Measurements from ENCODE around the gene GLI2.

The GLI2 gene

DNA sequence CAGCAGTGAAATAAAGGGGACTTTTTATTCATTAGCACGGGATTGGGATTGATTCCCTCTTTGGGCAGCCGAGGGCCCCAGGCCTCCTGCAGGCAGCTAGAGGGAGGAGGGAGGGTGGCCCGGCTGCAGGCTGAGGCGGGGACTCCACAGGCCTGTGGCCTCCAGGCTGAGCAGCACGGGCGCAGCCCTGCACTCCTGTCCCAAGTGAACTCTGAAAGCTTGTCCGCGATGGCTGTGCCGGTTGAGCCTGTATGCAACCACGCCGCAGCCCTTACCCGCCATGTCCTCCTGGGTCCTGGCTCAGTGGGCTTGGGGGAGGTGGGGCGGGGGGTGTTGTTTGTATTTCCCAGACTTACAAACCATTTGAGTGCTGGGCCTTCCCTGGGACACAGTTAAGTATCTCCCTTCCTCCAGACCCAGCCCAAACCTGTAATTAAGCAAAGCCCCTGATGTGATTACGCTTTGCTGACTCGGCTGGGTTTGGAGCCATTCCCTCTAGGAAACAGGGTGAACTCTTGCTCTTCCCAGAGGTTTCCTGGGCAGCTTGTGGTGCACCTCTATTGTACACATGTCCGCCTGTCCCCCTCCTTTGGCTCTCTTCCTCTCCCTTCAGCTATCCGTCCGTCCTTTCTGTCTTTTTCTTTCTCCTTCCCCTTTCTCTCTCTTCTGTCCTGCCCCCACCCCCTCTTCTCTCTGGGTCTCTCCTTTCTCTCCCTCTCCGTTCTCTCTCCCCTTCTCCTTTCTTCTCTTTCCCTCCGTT lies 5.3 kb downstream of the GLI2 start:
- TF ChIP-seq, protein P1, sequence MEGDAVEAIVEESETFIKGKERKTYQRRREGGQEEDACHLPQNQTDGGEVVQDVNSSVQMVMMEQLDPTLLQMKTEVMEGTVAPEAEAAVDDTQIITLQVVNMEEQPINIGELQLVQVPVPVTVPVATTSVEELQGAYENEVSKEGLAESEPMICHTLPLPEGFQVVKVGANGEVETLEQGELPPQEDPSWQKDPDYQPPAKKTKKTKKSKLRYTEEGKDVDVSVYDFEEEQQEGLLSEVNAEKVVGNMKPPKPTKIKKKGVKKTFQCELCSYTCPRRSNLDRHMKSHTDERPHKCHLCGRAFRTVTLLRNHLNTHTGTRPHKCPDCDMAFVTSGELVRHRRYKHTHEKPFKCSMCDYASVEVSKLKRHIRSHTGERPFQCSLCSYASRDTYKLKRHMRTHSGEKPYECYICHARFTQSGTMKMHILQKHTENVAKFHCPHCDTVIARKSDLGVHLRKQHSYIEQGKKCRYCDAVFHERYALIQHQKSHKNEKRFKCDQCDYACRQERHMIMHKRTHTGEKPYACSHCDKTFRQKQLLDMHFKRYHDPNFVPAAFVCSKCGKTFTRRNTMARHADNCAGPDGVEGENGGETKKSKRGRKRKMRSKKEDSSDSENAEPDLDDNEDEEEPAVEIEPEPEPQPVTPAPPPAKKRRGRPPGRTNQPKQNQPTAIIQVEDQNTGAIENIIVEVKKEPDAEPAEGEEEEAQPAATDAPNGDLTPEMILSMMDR (IDR thresholded peaks at IDR 0.05), result no peak
- H3K27me3 ChIP-seq, result peaks cover 100% of the 10 kb centered on the region
- no peaks in the 10 kb centered on the region for H3K4me1 ChIP-seq (ENCODE audit: control insufficient read depth in 1 of 2, insufficient read depth in 1 of 2, low read depth in 1 of 2, low read length in 1 of 2)
- H3K4me3 ChIP-seq (ENCODE audit: low read depth in 1 of 2, low read length in 1 of 2), result no peak overlapping the region
- H3K9me3 ChIP-seq, result no peaks in the 10 kb centered on the region
- no peaks in the 10 kb centered on the region for H3K36me3 ChIP-seq
- no peak overlapping the region for H3K27ac ChIP-seq

DNA sequence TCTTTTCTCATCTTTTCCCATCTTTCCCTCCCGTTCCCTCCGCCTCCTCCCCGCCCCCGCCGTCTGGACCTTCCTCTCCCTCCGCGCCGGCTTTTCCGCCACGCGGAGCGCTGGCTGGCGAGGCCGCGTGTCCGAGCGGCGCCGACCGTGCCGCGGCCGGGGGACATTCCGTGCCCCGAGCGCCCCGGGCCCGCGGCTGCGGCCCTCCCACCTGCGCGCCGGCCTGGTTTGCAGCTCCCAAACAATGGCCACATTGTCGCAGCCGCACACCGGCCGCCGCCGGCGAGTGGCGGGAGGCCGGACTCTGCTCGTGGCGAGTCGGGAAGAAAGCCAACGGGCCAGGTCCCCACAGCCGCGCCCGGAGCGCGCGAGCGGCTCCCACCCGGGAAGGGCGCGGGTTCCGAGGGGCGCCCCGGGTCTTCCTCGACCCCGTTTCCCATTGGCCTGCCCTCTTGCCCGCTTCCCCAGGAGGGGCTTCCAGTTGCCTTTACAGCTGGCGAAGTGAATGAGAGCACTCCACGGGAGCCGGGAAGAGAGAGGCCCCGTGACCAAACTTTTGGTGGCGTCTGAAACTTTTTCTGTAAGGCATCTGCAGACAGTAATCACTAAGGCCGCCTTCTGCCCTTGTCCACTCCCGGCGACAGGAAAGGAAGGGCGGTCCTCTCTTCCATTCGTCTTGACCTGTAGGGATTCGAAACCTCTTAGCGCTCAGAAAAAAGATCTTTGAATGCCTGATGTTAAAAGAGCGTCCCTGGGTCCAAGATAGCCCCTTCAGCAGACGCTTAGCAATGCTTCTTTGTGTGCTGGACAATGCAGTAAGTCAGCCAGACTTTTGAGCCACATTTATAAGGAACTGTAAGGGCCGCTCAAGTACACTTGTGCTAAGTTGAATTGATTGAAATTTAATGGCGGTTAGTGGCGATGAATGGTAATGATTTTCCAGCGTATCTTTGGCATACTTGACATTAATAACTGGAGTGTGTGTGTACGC lies 6.2 kb downstream of the GLI2 start:
- Histone ChIP-seq H3K36me3 (no peaks in the 10 kb centered on the region), H3K27me3 (peaks cover 94% of the 10 kb centered on the region), H3K4me3 (ENCODE audit: low read depth in 1 of 2, low read length in 1 of 2) (no peak overlapping the region), H3K9me3 (no peaks in the 10 kb centered on the region), H3K27ac (no peak overlapping the region), H3K4me1 (ENCODE audit: control insufficient read depth in 1 of 2, insufficient read depth in 1 of 2, low read depth in 1 of 2, low read length in 1 of 2) (no peaks in the 10 kb centered on the region)
- TF ChIP-seq, protein P1 (IDR thresholded peaks at IDR 0.05), result no peak

DNA sequence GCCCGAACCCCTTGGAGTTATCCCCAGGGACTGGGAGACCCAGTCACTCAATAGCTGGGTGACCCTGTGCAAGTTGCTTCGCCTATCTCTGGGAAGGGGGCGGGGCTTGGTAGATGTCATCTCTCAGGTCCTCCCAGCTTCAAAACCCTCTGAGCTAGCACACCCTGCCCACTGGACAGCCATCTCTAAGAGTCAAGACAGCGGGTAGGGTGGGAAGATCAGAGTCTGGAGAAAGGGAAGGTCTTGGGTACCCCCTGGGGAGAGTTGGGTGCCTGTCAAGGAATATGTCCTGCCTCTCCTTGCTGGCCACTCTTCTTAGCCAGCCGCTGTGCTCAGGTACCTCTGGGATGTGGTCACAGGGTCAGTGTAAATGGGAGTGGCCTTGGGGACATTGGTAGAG lies 8.0 kb downstream of the GLI2 start:
- no peak overlapping the region for H3K4me3 ChIP-seq (ENCODE audit: low read depth in 1 of 2, low read length in 1 of 2)
- TF ChIP-seq, protein P1 (IDR thresholded peaks at IDR 0.05), result no peak
- no peaks in the 10 kb centered on the region for H3K9me3 ChIP-seq
- no peaks in the 10 kb centered on the region for H3K4me1 ChIP-seq (ENCODE audit: control insufficient read depth in 1 of 2, insufficient read depth in 1 of 2, low read depth in 1 of 2, low read length in 1 of 2)
- no peak overlapping the region for H3K27ac ChIP-seq
- H3K27me3 ChIP-seq, result peaks cover 76% of the 10 kb centered on the region
- no peaks in the 10 kb centered on the region for H3K36me3 ChIP-seq

DNA sequence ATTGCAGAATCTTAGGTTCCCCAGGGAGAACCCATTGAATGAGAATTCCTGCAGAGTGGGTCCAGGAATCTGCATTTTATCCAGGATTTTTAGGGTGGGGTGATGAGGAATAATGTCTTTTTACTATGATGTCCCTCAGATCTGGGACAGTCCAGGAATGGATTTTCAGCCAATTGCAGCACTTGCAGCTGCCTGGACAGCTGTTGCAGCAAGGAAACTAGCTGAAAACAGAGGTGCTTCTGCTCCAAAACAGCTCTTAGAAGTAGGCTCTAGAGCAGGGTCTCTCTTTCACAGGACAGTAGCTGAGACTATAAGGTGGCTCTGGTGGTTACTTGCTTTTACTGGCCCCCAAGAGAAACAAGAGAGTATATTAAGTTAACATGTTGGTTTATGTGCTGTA lies 9.1 kb downstream of the GLI2 start:
- no peak overlapping the region for H3K27ac ChIP-seq
- H3K36me3 ChIP-seq, result no peaks in the 10 kb centered on the region
- H3K27me3 ChIP-seq, result peaks cover 69% of the 10 kb centered on the region

DNA sequence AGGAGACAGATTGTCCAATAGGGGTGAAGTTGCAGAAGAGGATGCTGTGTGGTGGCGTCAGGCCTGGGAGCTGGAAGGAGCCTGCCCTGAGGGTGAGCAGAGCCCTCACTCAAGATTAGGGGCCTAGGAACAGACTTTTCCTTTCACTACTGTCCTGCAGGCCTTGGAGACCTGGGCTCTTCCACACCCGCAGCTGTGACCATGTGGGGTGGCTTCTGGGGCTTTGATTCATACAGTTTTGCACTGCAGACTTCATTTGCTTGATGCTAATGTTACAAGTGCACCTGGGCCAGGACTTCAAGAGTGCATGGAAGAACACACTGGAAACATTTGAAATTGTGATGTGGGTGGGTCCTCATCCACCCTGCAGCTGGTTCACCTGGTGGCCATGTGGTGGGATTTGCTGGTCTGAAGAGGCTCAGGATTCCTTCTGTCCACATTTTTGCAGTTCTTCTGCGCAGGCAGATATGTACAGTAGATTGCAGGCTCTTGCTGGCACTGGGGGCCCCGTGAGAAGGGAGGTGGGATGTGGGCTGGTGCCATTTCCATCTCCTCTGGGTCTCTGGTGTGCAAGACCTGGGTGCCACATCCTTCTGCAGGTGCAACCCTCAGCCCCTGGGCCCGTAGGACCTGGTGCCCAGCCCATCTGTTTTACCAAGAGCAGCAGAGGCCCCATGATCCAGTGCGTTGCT lies 9.9 kb downstream of the GLI2 start:
- Histone ChIP-seq H3K27me3 (peaks cover 61% of the 10 kb centered on the region), H3K36me3 (no peaks in the 10 kb centered on the region), H3K4me3 (ENCODE audit: low read depth in 1 of 2, low read length in 1 of 2) (no peak overlapping the region), H3K4me1 (ENCODE audit: control insufficient read depth in 1 of 2, insufficient read depth in 1 of 2, low read depth in 1 of 2, low read length in 1 of 2) (no peaks in the 10 kb centered on the region), H3K27ac (no peak overlapping the region), H3K9me3 (no peaks in the 10 kb centered on the region)
- TF ChIP-seq, protein P1 (IDR thresholded peaks at IDR 0.05), result no peak

More for the DNA sequence above, 9.1 kb downstream of the GLI2 start:
- TF ChIP-seq, protein P1 (IDR thresholded peaks at IDR 0.05), result no peak
- H3K4me3 ChIP-seq (ENCODE audit: low read depth in 1 of 2, low read length in 1 of 2), result no peak overlapping the region
- no peaks in the 10 kb centered on the region for H3K9me3 ChIP-seq
- H3K4me1 ChIP-seq (ENCODE audit: control insufficient read depth in 1 of 2, insufficient read depth in 1 of 2, low read depth in 1 of 2, low read length in 1 of 2), result no peaks in the 10 kb centered on the region
